ENCODE data around the gene STX17.

The STX17 gene

GRCh38 chr9:99906403-99907207 lies at the start of gene STX17 (continued):
- TF ChIP-seq ZNF133 (tag by site-specific recombination; IDR thresholded peaks at IDR 0.05) (no peak), ZNF302 (tag by site-specific recombination; IDR thresholded peaks at IDR 0.05; ENCODE audit: low read depth) (no peak), ZNF416 (tag by site-specific recombination; IDR thresholded peaks at IDR 0.05) (no peak), ZBTB20 (tag by site-specific recombination; IDR thresholded peaks at IDR 0.05) (0 out of 2 replicates have a peak, but pooled peaks have one; percentile 41), WT1 (tag by site-specific recombination; IDR thresholded peaks at IDR 0.05) (0 out of 2 replicates have a peak, but pooled peaks have one; percentile 23), ZNF335 (tag by site-specific recombination; conservative IDR thresholded peaks at IDR 0.05) (peak; percentile 68), KLF1 (tag by site-specific recombination; IDR thresholded peaks at IDR 0.05) (no peak), ZNF518A (tag by site-specific recombination; conservative IDR thresholded peaks at IDR 0.05; ENCODE audit: low read depth) (no peak), ZNF837 (tag by site-specific recombination; IDR thresholded peaks at IDR 0.05) (no peak), SP3 (tag by site-specific recombination; IDR thresholded peaks at IDR 0.05) (peak; percentile 52; the same call in 1 of the 2 replicates), ZNF76 (tag by site-specific recombination; IDR thresholded peaks at IDR 0.05; ENCODE audit: borderline replicate concordance, low read depth) (peak; percentile 64; the same call in 1 of the 2 replicates), ZNF223 (tag by site-specific recombination; IDR thresholded peaks at IDR 0.05) (no peak), ZBTB11 (tag by site-specific recombination; conservative IDR thresholded peaks at IDR 0.05; ENCODE audit: low read depth) (peak; percentile 44), ZNF2 (tag by site-specific recombination; IDR thresholded peaks at IDR 0.05) (peak; percentile 77), ZNF214 (tag by site-specific recombination; IDR thresholded peaks at IDR 0.05; ENCODE audit: borderline replicate concordance) (no peak), ZNF548 (tag by site-specific recombination; IDR thresholded peaks at IDR 0.05) (no peak), ZNF623 (tag by site-specific recombination; IDR thresholded peaks at IDR 0.05) (no peak), PATZ1 (tag by site-specific recombination; IDR thresholded peaks at IDR 0.05) (peak; percentile 81; the same call in 1 of the 2 replicates), TRIM28 (IDR thresholded peaks at IDR 0.05; ENCODE audit: borderline replicate concordance, low read length) (no peak), INSM2 (tag by site-specific recombination; IDR thresholded peaks at IDR 0.05) (no peak), ZFP69B (tag by site-specific recombination; IDR thresholded peaks at IDR 0.05) (no peak), ZNF664 (tag by site-specific recombination; IDR thresholded peaks at IDR 0.05) (no peak), PRDM1 (tag by site-specific recombination; IDR thresholded peaks at IDR 0.05) (no peak), ZNF654 (tag by site-specific recombination; IDR thresholded peaks at IDR 0.05; ENCODE audit: low read depth) (no peak), ZNF843 (tag by site-specific recombination; IDR thresholded peaks at IDR 0.05) (0 out of 2 replicates have a peak, but pooled peaks have one; percentile 21), MEIS1 (CRISPR knock-in tag; IDR thresholded peaks at IDR 0.05; ENCODE audit: borderline replicate concordance) (no peak), ZNF677 (tag by site-specific recombination; IDR thresholded peaks at IDR 0.05) (no peak)
